Vagina (tissue), 2 donors: Measurements from ENCODE around the gene IL17D.

ENCODE experiments used
- POLR2A ChIP-seq, 2 donors: fragments of 450-650 bp; IDR thresholded peaks; one replicate each; pipeline ENCODE4 v1.6.1; 2017; ENCODE audit warnings: antibody characterized with exemption in 2 of 2, mild to moderate bottlenecking in 2 of 2, moderate library complexity in 2 of 2
- TF ChIP-seq, protein P1 (sequence below), 3 experiments: fragments of 450-650 bp in 2 of 3; fragments of 200-600 bp in 1 of 3; sonication (generic) in 1 of 3; IDR thresholded peaks; one replicate each; pipeline ENCODE4 v1.5.1; 2017 to 2019; ENCODE audit warnings: antibody characterized with exemption in 3 of 3, mild to moderate bottlenecking in 2 of 3, moderate library complexity in 2 of 3

DNA sequence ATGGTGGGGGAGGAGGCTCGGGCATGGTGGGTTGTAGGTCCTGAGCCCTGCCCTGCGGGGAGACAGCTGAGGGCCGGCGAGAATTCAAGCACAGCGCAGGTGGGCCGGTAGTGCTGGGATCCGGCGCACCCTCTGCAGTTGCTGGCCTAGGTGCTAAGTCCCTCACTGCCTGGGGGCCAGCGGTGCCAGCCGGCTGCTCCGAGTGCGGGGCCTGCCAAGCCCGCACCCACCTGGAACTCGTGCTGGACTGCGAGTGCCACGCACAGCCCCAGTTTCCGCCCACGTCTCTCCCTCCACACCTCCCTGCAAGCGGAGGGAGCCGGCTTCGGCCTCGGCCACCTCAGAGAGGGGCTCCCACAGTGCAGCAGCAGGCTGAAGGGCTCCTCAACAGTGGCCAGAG is 36.5 kb downstream of the IL17D start:
- TF ChIP-seq, protein P1, sequence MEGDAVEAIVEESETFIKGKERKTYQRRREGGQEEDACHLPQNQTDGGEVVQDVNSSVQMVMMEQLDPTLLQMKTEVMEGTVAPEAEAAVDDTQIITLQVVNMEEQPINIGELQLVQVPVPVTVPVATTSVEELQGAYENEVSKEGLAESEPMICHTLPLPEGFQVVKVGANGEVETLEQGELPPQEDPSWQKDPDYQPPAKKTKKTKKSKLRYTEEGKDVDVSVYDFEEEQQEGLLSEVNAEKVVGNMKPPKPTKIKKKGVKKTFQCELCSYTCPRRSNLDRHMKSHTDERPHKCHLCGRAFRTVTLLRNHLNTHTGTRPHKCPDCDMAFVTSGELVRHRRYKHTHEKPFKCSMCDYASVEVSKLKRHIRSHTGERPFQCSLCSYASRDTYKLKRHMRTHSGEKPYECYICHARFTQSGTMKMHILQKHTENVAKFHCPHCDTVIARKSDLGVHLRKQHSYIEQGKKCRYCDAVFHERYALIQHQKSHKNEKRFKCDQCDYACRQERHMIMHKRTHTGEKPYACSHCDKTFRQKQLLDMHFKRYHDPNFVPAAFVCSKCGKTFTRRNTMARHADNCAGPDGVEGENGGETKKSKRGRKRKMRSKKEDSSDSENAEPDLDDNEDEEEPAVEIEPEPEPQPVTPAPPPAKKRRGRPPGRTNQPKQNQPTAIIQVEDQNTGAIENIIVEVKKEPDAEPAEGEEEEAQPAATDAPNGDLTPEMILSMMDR (IDR thresholded peaks at IDR 0.05), result no peak
- TF ChIP-seq POLR2A (IDR thresholded peaks at IDR 0.05), result no peak
